Measurements from ENCODE around the gene G3BP2.

Gene G3BP2

GRCh38 chr4:75686346-75686745 lies 13.1 kb upstream of the G3BP2 start:
- Histone ChIP-seq H3K36me3 (replicated peaks) (no peaks in the 10 kb centered on the region), H3K27ac (no peak overlapping the region), H3K4me3 (ENCODE audit: low read depth, low read length) (no peak overlapping the region), H3K27me3 (replicated peaks) (no peaks in the 10 kb centered on the region)
- no peak for DNase-seq
- TF ChIP-seq, protein P1, sequence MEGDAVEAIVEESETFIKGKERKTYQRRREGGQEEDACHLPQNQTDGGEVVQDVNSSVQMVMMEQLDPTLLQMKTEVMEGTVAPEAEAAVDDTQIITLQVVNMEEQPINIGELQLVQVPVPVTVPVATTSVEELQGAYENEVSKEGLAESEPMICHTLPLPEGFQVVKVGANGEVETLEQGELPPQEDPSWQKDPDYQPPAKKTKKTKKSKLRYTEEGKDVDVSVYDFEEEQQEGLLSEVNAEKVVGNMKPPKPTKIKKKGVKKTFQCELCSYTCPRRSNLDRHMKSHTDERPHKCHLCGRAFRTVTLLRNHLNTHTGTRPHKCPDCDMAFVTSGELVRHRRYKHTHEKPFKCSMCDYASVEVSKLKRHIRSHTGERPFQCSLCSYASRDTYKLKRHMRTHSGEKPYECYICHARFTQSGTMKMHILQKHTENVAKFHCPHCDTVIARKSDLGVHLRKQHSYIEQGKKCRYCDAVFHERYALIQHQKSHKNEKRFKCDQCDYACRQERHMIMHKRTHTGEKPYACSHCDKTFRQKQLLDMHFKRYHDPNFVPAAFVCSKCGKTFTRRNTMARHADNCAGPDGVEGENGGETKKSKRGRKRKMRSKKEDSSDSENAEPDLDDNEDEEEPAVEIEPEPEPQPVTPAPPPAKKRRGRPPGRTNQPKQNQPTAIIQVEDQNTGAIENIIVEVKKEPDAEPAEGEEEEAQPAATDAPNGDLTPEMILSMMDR (IDR thresholded peaks at IDR 0.05; ENCODE audit: low read depth, low read length, missing control alignments) = no peak
- in situ Hi-C loops (cut with HindIII; ENCODE audit: low pct_ligation_motif_present, low sequenced_read_pairs) = no loop called here

DNA sequence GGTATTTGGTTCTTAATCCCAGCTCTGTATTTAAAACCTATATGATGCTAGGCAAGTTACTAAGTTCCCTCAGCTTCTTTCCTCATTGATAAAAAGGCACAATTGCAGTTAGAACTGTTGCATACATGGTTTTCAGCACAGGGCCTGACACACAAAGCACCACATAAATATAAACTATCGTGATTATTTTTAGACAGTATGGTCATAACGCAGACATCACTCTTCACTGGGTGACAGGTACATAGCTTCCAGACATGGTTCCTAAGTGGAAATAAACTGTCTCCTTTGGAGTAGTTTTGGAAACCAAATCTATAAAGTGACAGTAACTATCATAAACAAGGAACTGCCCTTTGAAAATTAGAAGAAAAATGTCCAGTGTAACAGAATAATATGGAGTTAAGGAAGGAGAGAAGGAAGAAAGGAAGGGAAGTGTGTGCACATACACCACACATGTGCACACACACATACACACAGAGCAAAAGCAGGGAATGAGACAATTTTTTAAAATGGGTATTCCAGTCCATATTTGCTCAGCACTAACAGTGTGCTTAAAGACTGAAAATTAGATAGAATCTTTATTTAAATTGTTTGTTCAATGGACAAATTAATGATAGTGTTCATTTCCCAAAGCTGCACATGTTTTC lies 12.5 kb upstream of the G3BP2 start:
- DNase-seq = no peak
- no peak overlapping the region for H3K4me3 ChIP-seq (ENCODE audit: low read depth, low read length)
- no peaks in the 10 kb centered on the region for H3K36me3 ChIP-seq (replicated peaks)
- no peaks in the 10 kb centered on the region for H3K27me3 ChIP-seq (replicated peaks)
- TF ChIP-seq, protein P1 (IDR thresholded peaks at IDR 0.05; ENCODE audit: low read depth, low read length, missing control alignments) = no peak
- in situ Hi-C loops (cut with HindIII; ENCODE audit: low pct_ligation_motif_present, low sequenced_read_pairs) = no loop called here
- no peak overlapping the region for H3K27ac ChIP-seq

DNA sequence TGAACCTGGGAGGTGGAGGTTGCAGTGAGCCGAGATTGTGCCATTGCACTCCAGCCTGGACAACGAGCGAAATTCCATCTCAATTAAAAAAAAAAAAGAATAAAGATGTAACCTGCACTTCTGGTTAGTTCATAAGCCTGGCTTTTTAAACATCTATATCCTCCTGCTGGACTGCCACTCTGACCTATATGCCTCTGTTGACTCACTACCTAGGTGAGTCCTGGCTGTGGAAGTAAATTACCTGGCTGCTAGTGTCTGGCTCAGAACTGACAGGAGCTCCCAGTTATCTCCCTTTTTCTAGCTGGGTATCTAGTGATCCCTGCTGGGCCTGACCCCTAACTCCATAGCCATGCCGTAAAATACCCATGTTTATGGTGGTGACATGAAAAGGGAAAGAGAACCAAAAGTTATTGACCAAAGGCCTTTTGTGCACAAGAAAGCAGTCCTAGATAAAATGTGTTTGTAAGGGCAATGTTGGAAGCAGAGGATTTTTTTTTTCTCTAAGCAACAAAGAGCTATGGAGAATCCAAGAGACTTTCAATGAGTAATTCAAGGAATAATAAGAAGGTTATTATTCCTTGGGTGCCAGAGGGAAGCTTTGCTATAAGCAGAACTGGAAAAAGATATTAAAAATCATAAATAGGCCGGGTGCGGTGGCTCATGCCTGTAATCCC lies 10.4 kb upstream of the G3BP2 start:
- TF ChIP-seq, protein P1 (IDR thresholded peaks at IDR 0.05; ENCODE audit: low read depth, low read length, missing control alignments) = no peak
- DNase-seq = no peak
- no peak overlapping the region for H3K4me3 ChIP-seq (ENCODE audit: low read depth, low read length)
- in situ Hi-C loops (cut with HindIII; ENCODE audit: low pct_ligation_motif_present, low sequenced_read_pairs) = no loop called here
- no peaks in the 10 kb centered on the region for H3K27me3 ChIP-seq (replicated peaks)
- H3K27ac ChIP-seq = no peak overlapping the region
- H3K36me3 ChIP-seq (replicated peaks) = no peaks in the 10 kb centered on the region

DNA sequence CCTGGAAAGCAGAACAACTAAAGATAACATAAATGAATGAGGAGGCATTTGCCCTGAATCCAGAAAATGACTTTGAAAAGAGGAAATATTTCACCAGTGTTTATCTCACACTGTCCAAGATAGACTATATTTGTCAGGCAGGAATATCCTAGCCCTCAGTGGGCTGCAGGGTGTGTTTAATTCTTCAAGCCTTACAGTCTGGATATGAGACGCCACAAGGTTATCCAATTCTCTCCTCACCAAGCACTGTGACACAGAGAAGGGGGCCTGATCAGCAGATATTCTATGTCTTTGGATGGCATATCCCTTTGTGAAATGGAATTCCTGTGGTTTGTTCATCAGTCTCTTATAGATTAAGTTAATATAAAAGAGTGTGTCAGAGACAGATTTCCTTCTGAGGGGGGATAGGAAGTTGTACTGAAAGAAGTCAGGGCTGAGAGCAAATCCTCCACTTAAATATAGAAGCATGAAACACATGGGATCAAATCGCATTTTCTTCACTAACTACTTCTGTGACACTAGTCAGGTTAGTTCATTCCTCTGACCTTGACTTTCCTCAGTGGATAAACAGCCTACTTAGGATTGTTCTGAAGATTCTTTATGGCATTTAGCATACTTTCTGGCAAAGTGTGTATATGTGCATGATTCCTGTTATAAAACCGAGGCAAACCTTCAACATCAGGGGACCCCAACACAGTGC lies 6.8 kb upstream of the G3BP2 start:
- H3K27ac ChIP-seq = no peak overlapping the region
- no peaks in the 10 kb centered on the region for H3K36me3 ChIP-seq (replicated peaks)
- H3K4me3 ChIP-seq (ENCODE audit: low read depth, low read length) = no peak overlapping the region
- TF ChIP-seq, protein P1 (IDR thresholded peaks at IDR 0.05; ENCODE audit: low read depth, low read length, missing control alignments) = no peak
- in situ Hi-C loops (cut with HindIII; ENCODE audit: low pct_ligation_motif_present, low sequenced_read_pairs) = no loop called here
- H3K27me3 ChIP-seq (replicated peaks) = no peaks in the 10 kb centered on the region
- DNase-seq = no peak

DNA sequence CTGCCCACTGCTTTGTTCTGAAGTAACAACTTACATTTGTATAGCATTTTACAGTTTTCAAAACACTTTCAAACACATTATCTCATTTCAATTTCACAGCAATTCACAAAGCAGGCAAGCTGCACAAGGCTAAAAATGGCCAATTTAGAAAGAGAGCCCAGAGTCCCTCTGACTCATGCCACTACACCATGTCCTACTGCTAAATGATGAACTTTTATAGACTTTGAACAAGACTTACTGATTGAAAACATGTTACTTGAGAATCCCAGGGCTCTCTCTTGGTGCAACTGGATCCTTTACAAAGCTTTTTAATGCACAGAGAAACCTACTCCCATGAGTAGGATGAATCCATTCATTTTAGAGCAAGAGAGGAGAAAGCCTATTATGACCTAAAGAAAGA lies 5.8 kb upstream of the G3BP2 start:
- Histone ChIP-seq H3K36me3 (replicated peaks) (no peaks in the 10 kb centered on the region), H3K27ac (no peak overlapping the region), H3K4me3 (ENCODE audit: low read depth, low read length) (no peak overlapping the region), H3K27me3 (replicated peaks) (no peaks in the 10 kb centered on the region)
- in situ Hi-C loops (cut with HindIII; ENCODE audit: low pct_ligation_motif_present, low sequenced_read_pairs) = no loop called here
- DNase-seq = no peak
- TF ChIP-seq, protein P1 (IDR thresholded peaks at IDR 0.05; ENCODE audit: low read depth, low read length, missing control alignments) = no peak
